ENCODE data around the gene AKAIN1.

The AKAIN1 gene

DNA sequence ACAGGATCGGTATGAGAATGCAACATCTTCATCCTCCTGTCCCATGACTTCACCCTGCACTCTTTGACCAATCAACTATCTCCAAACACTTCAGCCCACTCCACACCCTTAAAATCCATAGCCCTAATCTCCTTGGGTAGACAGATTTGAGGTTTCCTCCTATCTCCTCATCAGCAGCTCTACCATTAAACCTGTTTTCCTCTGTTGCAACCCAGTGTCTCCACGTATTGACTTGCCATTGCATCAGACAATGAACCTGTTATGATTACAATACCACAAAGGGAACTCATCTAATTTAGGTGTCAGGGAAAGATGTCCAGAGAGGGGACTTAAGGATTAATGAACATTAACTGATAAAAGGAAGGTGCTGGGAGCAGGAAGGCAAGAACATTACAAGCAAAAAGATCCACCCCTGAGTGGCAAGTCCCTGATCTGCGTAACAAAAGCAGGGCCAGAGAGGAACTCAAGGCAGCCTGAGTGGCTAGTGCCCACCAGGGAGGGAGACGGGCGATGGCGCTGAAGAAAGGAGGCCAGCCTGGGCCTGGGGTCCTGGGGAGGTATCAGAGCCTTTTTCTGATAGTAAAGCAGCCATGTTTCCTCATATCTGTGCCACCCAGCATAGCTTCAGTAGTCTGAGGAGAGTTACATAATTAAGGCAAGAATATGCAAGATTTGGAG, 44.6 kb downstream of the AKAIN1 start:
- DNase-seq (ENCODE audit: low read depth) = no peak
- TF ChIP-seq, protein P1, sequence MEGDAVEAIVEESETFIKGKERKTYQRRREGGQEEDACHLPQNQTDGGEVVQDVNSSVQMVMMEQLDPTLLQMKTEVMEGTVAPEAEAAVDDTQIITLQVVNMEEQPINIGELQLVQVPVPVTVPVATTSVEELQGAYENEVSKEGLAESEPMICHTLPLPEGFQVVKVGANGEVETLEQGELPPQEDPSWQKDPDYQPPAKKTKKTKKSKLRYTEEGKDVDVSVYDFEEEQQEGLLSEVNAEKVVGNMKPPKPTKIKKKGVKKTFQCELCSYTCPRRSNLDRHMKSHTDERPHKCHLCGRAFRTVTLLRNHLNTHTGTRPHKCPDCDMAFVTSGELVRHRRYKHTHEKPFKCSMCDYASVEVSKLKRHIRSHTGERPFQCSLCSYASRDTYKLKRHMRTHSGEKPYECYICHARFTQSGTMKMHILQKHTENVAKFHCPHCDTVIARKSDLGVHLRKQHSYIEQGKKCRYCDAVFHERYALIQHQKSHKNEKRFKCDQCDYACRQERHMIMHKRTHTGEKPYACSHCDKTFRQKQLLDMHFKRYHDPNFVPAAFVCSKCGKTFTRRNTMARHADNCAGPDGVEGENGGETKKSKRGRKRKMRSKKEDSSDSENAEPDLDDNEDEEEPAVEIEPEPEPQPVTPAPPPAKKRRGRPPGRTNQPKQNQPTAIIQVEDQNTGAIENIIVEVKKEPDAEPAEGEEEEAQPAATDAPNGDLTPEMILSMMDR (IDR thresholded peaks at IDR 0.05; ENCODE audit: low read length, missing control alignments) = no peak
- no peak overlapping the region for H3K4me3 ChIP-seq (replicated peaks; ENCODE audit: low read depth, low read length)

DNA sequence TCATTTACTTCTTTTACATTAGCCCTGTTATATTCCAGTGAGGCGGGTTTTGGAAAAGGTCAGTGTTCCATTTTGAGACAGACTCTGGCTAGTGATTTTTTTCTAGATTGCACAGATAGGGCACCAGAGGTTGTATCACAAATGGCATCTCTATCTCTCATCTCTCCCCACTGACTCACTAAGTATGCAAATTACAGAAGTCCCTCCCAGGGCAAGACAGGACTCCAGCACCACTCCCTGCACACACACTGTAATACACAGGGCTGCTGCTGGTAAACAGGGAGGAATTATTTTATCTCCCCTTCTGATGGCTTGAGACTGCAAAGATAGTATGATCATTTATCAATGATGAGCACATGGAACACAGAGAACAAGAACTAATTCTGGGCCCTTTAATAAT, 46.2 kb downstream of the AKAIN1 start:
- TF ChIP-seq, protein P1 (IDR thresholded peaks at IDR 0.05; ENCODE audit: low read length, missing control alignments) = no peak
- DNase-seq (ENCODE audit: low read depth) = no peak
- H3K4me3 ChIP-seq (replicated peaks; ENCODE audit: low read depth, low read length) = no peak overlapping the region

DNA sequence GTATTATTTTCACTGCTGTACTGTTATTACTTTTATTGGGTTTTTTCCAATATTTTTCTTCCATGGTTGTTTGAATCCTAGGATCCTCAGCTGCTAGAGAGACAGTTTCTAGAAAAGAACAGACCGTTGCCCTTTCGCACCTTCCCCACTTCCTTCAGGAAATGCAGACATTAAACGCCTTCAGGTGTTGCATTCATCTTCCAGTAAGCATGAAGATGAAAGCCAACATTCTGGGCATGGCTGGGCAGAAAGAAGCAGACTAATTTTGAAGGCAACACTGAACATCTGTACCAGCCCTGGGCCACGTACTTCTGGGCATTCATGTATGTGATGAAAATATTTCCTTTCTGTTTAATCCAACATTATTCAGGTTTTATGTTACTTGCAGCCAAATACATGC, 51.0 kb downstream of the AKAIN1 start:
- TF ChIP-seq, protein P1 (IDR thresholded peaks at IDR 0.05; ENCODE audit: low read length, missing control alignments) = no peak
- H3K4me3 ChIP-seq (replicated peaks; ENCODE audit: low read depth, low read length) = no peak overlapping the region
- no peak for DNase-seq (ENCODE audit: low read depth)

DNA sequence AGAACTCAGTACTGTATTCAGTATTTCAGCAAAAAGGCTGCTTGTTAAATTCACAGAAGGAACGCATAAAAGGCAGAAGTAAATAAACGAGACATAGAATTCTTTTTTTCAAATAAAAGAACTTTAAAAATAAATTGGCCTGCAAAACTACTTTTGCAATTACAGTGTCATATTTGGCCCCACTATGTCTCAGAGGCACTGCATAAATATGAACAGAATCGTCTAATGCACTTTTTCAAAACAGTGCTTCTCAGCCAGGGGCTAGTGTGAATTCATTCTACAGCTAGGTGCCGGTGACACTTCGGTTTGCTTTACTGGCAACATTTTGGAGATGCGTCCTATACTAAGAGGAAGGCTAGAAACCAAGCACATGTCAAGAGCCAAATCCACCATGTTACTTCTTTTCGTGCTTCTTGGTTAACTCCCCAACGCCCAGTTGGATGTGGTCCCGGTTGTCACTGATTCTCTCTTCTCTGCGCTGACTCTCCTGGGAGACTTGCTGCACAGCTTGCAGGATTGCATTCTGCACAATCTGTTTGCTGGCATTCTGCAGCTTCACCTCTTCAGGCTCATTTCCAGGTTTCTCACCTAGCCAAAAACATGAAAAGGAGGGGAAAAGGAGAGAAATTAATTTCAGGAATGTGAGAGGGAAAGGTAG, 51.8 kb downstream of the AKAIN1 start:
- no peak overlapping the region for H3K4me3 ChIP-seq (replicated peaks; ENCODE audit: low read depth, low read length)
- no peak for DNase-seq (ENCODE audit: low read depth)
- TF ChIP-seq, protein P1 (IDR thresholded peaks at IDR 0.05; ENCODE audit: low read length, missing control alignments) = no peak

DNA sequence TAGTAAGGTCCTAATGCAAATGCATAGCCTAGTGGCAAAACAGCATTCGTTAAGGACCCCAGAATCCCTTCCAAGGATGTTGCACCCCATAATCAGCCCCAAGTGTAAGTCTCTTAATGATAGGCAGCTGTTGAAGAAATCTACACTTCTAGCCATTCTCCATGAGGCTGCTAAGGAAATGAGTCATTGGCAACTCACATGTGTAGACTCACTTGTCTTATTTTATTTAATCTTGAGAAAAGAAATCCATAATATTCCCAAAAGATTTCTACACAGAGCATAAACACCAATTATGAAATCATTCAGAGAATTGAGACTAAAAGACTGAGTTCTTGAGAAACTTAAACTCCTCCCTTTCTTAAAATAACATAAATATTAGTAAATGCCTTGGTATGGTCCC, 52.4 kb downstream of the AKAIN1 start:
- TF ChIP-seq, protein P1 (IDR thresholded peaks at IDR 0.05; ENCODE audit: low read length, missing control alignments) = no peak
- no peak for DNase-seq (ENCODE audit: low read depth)
- no peak overlapping the region for H3K4me3 ChIP-seq (replicated peaks; ENCODE audit: low read depth, low read length)

DNA sequence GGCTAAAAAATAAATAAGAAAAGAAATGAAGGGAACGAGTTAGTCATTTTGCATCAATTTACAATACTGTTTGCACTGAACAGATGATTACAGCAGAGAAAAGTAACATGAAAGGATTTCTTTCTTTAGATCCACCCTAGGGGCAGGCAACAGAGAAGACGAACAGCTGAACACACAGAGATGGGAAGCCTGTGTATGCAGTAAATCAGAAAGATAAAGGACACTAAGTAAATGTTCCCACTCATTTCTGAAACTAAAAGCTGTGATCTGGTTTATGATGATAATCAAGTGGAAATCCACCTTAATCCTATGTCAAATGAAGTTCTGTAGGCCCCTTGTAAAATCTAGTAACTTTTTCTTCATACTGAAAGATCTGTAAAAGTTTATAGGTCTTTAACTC, 54.2 kb downstream of the AKAIN1 start:
- TF ChIP-seq, protein P1 (IDR thresholded peaks at IDR 0.05; ENCODE audit: low read length, missing control alignments) = no peak
- no peak overlapping the region for H3K4me3 ChIP-seq (replicated peaks; ENCODE audit: low read depth, low read length)

DNA sequence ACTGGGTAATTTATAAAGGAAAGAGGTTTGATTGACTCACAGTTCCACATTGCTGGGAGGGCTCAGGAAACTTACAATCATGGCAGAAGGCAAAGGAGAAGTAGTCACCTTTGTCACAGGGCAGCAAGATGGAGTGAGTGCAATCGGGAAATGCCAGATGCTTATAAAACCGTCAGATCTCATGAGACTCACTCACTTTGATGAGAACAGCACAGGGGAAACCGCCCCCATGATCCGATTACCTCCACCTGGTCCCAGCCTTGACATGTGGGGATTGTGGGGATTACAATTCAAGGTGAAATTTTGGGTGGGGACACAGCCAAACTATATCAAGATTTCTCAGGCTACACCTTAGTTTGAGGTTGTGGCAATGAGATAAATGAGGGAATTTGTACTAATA, 54.9 kb downstream of the AKAIN1 start:
- no peak overlapping the region for H3K4me3 ChIP-seq (replicated peaks; ENCODE audit: low read depth, low read length)
- DNase-seq (ENCODE audit: low read depth) = no peak
- TF ChIP-seq, protein P1 (IDR thresholded peaks at IDR 0.05; ENCODE audit: low read length, missing control alignments) = no peak

More for the DNA sequence above, 54.2 kb downstream of the AKAIN1 start:
- no peak for DNase-seq (ENCODE audit: low read depth)

Measured in fibroblast of pulmonary artery (primary cell).